ENCODE results near the gene OR4D2. TPM values are rescaled to one million over a fixed set of nuclear protein-coding genes. Genes with fewer than 3 reads are reported as not detected.

Gene OR4D2
- total and polyA plus RNA-seq, 2 of the 8 experiments (the other 6 are each of a cell fraction or from before 2014, with no cell fraction given): not detected

GRCh38 chr17:58119491-58119890 is 47.3 kb upstream of the OR4D2 start:
- no peaks in the 10 kb centered on the region for H3K4me1 ChIP-seq (replicated peaks in 1 of 4; ENCODE audit: control insufficient read depth in 3 of 4, insufficient read depth in 4 of 4, low read length in 3 of 4)
- H3K9ac ChIP-seq (replicated peaks in 1 of 4; ENCODE audit: extremely low read depth in 1 of 4, low read depth in 3 of 4, low read length in 3 of 4): no peak overlapping the region
- no peak overlapping the region for H2BK120ac ChIP-seq (replicated peaks; ENCODE audit: low read depth, low read length)
- no peak overlapping the region for H3K18ac ChIP-seq (ENCODE audit: extremely low read depth, low read length)
- no peak overlapping the region for H3K4ac ChIP-seq (replicated peaks; ENCODE audit: insufficient read length, low read depth, low read length)
- H4K8ac ChIP-seq (ENCODE audit: extremely low read depth, insufficient read depth, low read length): no peak overlapping the region
- DNase-seq (ENCODE audit: low read depth in 1 of 2, low spot score in 2 of 2): no peak
- H3K36me3 ChIP-seq (ENCODE audit: control insufficient read depth in 2 of 4, insufficient read depth in 4 of 4, low read length in 3 of 4): no peaks in the 10 kb centered on the region
- H2BK20ac ChIP-seq (ENCODE audit: low read length): no peak overlapping the region
- no peak overlapping the region for H3K14ac ChIP-seq (ENCODE audit: insufficient read length)
- no peak overlapping the region for H4K91ac ChIP-seq (replicated peaks; ENCODE audit: insufficient read length, low read length)
- no peak for FAIRE-seq
- no peaks in the 10 kb centered on the region; a peak in 1 of 4 replicates for H3K9me3 ChIP-seq (ENCODE audit: insufficient read depth in 2 of 2, low read depth in 1 of 2, low read length in 1 of 2)
- TF ChIP-seq CTCF (IDR thresholded peaks at IDR 0.05; ENCODE audit: control extremely low read depth in 1 of 3, insufficient read depth in 1 of 3, low read depth in 1 of 3, low read length in 3 of 3) (no peak), ZNF274 (IDR thresholded peaks at IDR 0.05; ENCODE audit: borderline replicate concordance, extremely low read depth, low read length) (no peak), JUN (IDR thresholded peaks at IDR 0.05; ENCODE audit: low read depth, low read length) (no peak), MAX (IDR thresholded peaks at IDR 0.05) (no peak)
- CTCF ChIA-PET (ENCODE audit: partially characterized antibody): interaction anchor here (4.5 kb wide), 1 partner anchor 53 kb away, joined by 71 read pairs; the partner anchor contains the start of gene OR4D2
- H4K5ac ChIP-seq (ENCODE audit: insufficient read length, low read depth, low read length): no peak overlapping the region
- no peak overlapping the region for H3K27ac ChIP-seq (ENCODE audit: low read depth, low read length)
- no peak overlapping the region for H2BK5ac ChIP-seq (ENCODE audit: low read depth, low read length)
- POLR2A ChIA-PET (ENCODE audit: partially characterized antibody): interaction anchor here (0.8 kb wide), 1 partner anchor 120 kb away, joined by 3 read pairs; no protein-coding TSS in a partner anchor
- no peak overlapping the region for H3K23ac ChIP-seq (ENCODE audit: insufficient read length)
- H3K4me3 ChIP-seq (ENCODE audit: extremely low read depth in 1 of 4, insufficient read depth in 2 of 4, low read depth in 3 of 4, low read length in 4 of 4): no peak overlapping the region
- no peaks in the 10 kb centered on the region for H3K79me1 ChIP-seq (ENCODE audit: low read depth, low read length)
- H3K27me3 ChIP-seq (replicated peaks in 1 of 4; ENCODE audit: control insufficient read depth in 3 of 4, extremely low read depth in 1 of 4, insufficient read depth in 3 of 4, low read length in 3 of 4): no peaks in the 10 kb centered on the region; a peak in 1 of 7 replicates
- H2BK12ac ChIP-seq (ENCODE audit: low read depth, low read length): no peak overlapping the region
- H2AK5ac ChIP-seq (ENCODE audit: low read depth, low read length): no peak overlapping the region
- H3K56ac ChIP-seq (replicated peaks; ENCODE audit: insufficient read length, low read depth, low read length): no peak overlapping the region
- H3K79me2 ChIP-seq (ENCODE audit: control insufficient read depth in 1 of 2, insufficient read depth in 2 of 2, low read length in 2 of 2): no peaks in the 10 kb centered on the region
- no peak overlapping the region for H2AFZ ChIP-seq (ENCODE audit: low read length)
- H3K23me2 ChIP-seq (ENCODE audit: low read depth, low read length): peaks cover 5% of the 10 kb centered on the region; the same call in 1 of the 2 replicates
- H2BK15ac ChIP-seq (ENCODE audit: low read length): no peak overlapping the region
- no peak overlapping the region for H3K4me2 ChIP-seq (ENCODE audit: insufficient read depth in 1 of 2, low read depth in 2 of 2, low read length in 2 of 2)
- peaks cover 0 to 4% of the 10 kb centered on the region in 2 experiments for H4K20me1 ChIP-seq (replicated peaks in 1 of 2; ENCODE audit: control insufficient read depth in 1 of 2, insufficient read depth in 2 of 2, low read length in 2 of 2)
- 81% methylated on average over 3 of the region's 3 CpGs; no CpG with 5 or more reads in 1 of the 2 experiments for WGBS, 2 experiments (ENCODE audit: extremely low coverage in 1 of 2, insufficient coverage in 1 of 2, insufficient read length in 1 of 2, insufficient replicate concordance in 2 of 2, low coverage in 1 of 2, low lambda C conversion rate in 2 of 2, missing lambda C conversion rate in 1 of 2)
